Germinal center (tissue), 1 donor: ENCODE data around the gene LPIN1.

Source experiments
- DNase-seq: peaks from one replicate; pipeline ENCODE4 v3.0.0; 2012; ENCODE audit warnings: mixed read lengths, low spot score

The LPIN1 gene

DNA sequence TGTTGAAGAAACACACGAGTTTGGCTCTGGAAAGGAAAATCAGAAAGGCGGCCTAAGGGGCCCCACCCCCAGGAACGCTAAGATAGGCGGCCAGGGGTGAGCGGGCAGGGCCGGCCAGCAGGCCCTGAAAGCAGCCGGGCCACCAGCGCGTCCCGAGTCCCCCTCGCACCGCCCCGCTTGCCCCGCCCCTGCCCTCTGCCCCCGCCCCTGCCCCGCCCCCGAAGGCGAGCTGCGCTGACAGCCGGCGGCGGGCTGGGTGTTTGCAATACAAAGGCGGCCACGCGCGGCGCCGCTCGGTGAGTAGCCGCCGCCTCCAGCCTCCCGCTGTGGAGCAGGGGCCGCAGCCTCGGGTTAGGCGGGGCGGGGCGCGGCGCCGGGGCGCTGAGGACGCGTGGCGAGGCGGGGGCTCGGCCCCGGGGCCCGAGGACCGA, at the start of gene LPIN1:
TSS of gene LPIN1 (plus strand) at position 257 of the 431 bp plus-strand sequence. CDS start 18,910 bp downstream, outside the sequence.
- peak; percentile 92 for DNase-seq

DNA sequence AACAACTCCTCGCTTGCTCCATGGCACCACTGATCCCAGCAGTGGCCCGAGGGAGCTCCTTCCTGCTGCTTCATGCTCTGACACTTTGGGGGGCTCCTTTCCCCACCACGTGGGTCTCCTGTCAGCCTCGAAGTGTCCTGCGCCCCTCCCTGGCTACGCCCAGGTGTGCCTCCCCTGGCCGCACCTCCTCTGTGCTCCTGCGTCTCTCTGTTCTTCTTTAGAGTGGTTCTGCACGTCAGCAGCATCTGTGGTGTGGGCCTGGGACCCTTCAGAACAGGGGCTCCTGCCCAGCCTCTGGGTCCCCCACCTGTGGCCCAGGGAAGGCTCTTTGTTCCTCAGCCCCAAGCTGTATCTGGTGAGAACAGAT, 49.7 kb upstream of the LPIN1 start:
- DNase-seq, result no peak

- DNase-seq, result no peak
These were observed 49.1 kb upstream of the LPIN1 start for GRCh38 chr2:11697103-11697871.

DNA sequence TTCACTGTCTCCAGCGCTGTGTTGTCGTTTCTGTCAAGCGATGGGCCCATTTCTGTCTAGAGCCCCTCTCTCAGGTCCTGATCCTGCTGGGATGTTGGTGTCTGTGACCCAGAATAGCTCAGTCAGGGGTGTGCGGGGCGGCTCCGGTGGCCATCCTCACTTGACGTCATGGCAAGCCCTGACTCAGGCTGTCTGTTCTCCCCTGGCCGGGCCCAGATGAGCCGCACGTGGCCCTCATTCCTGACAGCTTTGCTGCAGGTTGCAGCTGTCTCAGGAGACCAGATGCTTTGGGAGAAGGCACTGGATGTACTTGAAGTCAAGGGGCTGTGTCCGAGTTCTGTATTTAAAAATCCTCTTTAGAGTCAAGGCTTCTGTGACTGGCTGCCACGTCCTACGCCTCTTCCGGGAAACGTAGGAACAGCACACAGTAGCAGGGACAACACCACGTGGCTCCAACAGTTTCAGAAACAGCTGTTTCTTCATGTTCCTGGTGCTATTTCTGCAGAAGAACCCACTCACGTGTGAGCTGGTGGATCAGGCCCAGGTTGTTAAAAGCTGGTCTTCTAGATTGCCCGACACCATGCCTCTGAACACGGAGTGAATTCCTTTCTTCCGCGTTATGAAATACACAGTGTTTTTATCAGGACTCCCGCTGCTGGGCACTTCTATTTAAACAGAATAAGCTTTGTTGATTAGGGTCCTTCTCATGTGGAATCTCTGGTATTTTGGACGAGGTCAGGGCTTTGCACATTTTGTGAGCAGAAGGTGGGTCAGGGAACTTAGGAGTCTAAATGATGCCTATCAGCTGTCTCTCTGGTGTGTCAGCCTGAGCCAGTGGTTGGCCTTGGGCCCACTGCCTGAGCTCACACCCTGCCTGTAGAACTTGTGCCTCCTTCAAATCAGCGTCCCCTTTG, 48.2 kb upstream of the LPIN1 start:
- no peak for DNase-seq

DNA sequence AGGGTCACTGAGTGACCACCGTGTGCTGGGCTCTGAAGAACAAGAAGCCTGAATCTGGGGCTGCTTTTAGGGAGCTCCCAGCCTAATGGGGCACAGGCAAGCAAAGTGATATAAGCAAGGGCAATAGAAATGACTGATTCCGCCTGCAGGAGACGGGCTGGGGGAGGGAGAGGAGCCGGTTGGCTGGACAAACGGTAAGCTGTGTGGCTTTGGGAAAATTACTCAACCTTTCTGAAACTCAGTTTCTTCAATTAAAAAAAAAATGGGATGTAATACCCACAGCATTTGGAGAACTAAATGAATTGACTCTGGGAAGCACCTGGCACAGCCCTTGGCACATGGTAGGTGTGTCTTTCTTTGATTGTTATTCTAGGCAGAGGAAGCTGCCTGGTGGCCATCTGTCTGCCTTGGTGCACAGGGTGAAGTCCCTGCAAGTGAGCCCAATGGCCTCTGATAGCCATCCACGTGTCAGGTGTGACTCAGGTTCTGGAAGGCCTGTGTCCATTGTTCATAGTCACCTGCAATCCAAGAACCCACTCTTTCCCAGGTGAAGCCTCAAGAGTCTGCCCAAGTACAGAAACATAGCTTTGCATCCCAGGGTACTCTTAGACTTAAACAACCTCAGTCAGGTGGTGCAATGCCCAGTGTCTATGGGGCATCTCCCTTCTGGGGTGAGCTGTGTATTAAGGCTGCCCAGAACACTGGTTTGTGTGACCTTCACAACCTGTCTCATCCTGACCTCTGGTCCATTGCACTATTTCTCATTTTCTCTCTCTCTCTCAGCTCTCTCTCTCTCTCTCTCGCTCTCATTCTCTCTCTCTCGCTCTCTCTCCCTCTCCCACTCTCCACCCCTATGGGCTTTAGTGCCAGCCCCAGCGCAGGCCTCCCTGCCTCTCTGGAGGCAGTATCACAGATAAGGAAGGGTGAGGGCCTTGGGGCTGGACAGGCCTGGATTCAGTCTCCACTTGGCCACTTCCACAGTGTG, 46.5 kb upstream of the LPIN1 start:
- no peak for DNase-seq

- DNase-seq, result no peak
These were observed 45.2 kb upstream of the LPIN1 start for GRCh38 chr2:11701206-11701605.

DNA sequence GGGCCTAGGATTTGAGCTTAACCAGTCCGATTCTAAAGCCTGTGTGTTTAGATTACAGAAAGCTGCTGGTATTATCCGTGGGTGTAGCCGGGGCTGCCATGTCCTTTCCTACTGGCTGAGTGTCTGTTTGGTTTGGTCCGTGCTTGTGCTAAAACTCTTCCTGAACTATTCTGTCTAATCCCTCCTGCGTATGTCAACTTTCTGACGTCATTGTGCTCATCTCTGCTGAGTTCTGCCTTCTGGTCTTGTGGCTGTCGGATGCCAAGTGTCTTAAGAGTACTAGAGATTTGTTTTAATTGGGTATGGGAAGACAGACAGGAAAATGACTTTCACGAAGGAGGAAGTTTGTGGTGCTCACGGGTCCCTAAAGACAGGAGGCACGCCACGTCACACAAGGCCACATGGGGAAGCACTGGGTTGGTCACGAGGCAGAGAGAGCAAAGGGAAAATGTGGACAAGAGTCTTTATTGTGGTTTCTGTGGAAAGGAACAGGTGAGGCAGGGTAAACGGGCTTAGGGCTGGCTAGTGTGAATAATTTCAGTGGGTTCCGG, 44.6 kb upstream of the LPIN1 start:
- DNase-seq, result peak; percentile 34

DNA sequence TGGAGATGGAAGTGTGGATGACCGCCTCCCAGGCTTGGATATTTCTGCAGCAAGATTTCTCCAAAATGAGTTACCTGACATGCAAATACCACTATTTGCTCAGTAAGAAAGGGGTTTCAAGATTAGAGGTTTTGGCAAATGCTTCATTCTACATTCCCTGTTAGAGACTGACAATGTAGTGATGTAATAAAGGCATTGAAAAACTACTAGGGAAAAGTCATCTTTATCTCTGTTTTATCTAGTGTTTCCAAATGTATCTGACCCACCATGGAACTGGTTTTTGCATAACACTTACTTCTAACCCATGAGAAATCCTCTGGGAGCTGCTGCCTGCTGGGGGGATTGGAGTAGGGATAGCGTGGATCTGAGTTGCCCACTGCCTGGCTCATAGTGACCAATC, 43.5 kb upstream of the LPIN1 start:
- no peak for DNase-seq

DNA sequence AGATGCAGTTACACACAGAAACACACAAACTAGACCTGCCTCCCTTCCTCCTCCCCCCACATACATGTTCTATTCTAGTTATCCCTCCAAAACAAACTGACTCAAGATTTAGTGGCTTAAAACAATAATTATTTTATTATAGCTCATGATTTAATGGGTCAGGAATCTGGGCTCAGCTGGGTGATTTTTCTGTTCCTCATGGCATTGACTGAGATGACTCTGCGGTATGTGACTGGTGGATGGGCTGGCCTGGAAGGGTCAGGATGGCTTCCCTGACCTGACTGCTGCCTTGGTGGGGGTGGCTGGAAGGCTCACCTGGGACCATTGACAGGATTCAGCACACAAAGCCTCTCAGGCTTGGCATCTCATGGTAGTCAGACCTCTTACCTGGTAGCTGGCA, 42.7 kb upstream of the LPIN1 start:
- DNase-seq, result no peak

GRCh38 chr2:11705063-11705462, 41.4 kb upstream of the LPIN1 start:
- no peak for DNase-seq

GRCh38 chr2:11705711-11706110, 40.7 kb upstream of the LPIN1 start:
- no peak for DNase-seq

DNA sequence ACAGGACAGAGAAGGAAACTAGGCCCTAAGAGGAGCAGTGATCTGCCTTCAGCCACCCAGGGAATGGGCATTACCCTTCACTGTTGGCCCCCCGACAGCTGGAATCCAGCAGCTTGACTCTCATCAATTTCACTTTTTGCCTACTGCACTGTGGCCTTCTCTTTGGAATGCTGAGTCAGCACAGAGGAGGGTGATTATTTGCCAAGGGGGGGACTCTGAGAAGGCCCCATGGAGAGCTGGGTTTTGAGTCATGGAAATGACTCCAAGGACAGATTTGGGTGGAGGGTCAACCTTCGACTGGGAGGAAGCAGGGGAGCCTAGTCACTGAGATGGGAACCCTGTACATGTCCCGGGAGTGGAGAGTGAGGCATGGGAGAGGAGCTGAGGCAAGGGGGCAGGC, 38.3 kb upstream of the LPIN1 start:
- DNase-seq, result no peak

DNA sequence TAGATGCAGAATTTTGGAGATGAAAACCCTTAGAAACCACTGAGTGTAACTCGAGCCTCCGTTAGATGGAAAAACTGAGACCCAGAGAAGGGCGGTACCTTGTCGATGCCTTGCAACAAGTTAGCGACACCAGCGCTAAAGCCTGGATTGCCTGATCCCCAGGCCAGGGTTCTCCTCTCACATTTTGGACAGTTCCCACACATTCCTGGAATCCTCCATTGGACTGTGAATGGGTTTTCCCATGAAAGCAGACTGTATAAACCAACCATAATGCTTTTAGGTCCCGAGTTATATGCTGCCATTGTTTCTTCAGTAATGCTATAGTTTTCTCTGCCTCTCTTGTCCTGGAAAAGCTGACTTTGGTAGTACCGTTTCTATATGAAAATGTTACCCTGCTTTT, 37.1 kb upstream of the LPIN1 start:
- DNase-seq, result no peak

DNA sequence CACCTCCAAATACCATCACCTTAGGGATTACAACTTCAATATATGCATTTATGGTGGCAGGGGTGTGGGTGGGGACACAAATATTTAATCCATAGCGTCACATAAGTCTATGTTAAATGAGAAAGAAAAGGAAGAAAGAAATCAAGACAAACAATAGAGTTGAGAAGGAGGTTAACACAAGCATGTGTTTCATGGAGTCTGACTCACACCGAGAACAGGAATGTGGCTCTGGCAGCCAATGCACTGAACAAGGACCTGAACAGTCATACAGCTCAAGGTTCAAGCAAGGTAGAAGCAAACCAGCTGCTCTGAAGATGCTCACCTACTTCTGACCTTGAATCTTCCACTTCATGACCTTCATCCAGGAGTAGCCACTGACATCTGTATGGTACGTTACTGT, 36.2 kb upstream of the LPIN1 start:
- DNase-seq, result no peak

- DNase-seq, result no peak
These were observed 35.6 kb upstream of the LPIN1 start for GRCh38 chr2:11710632-11711353.

DNA sequence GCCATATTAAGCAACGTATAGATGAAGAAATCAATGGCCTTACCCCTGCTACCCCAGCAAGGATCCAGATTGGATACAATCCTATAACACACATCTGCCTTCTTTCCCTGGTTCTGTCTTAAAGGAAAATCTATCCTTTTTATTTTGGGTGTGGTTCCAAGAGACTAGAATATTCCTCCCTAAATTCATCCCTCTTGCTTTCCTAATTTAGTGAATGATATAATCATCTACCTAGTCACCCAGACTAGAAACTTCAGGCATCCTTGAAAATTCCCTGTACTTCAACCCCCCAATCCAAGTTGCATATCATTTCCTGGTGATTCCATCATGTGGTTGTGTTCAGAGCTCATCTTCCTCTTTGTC, 35.1 kb upstream of the LPIN1 start:
- no peak for DNase-seq

- DNase-seq, result no peak
These were observed 34.7 kb upstream of the LPIN1 start for GRCh38 chr2:11711751-11712150.

DNA sequence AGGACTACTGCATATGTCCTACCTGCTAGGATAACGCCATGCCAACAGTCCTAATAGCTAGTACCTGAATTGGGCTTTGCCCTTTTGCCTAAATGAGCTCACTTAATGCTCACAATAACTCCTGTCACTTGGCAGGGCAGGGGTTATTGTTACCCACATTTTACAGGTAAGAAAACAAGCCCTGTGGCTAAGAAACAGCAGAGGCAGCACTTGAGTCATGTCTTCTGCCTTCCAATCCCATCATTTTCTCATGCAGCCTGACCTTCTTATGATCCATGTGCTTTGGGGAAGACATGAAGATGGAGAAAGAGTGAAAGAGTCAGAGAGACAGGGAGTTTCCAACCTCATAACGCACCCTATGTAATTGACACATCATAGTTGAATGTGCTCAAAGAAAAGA, 33.6 kb upstream of the LPIN1 start:
- no peak for DNase-seq

DNA sequence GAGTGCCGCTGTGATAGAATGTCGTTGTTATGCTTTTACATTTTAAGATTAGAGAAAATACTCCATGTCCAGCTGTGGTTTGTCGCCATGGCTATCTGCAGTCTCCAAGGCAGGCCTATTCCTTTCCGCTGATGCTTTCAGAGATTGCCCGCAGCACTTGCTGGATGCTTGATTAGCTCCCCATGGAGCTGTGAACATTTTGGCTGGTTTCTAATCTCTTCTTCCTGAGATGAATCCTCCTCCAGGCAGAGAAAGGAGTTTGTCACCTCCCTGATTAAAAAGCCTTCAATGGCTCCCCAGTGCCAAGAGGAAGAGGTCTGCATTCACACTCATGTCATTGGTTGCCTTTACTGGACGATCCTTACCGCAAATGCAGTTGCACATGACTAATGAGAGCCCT, 32.6 kb upstream of the LPIN1 start:
- no peak for DNase-seq

GRCh38 chr2:11715987-11716652, 30.3 kb upstream of the LPIN1 start:
- no peak for DNase-seq
